Endothelial cell (in vitro differentiated cells): Measurements from ENCODE around the gene PEX5L. TPM values are rescaled to one million over a fixed set of nuclear protein-coding genes. Genes with fewer than 3 reads are reported as not detected.

Experiments
- DNase-seq: peaks from one replicate; pipeline ENCODE4 v3.0.0; 2021; ENCODE audit warnings: low spot score
- H3K27ac Mint-ChIP-seq: one replicate; pipeline ENCODE4 v1.8.0; 2021; ENCODE audit warnings: mixed read lengths, inconsistent platforms; ENCODE audit not compliant: unreplicated experiment
- H3K27me3 Mint-ChIP-seq: one replicate; pipeline ENCODE4 v1.8.0; 2021; ENCODE audit warnings: mild to moderate bottlenecking, moderate library complexity, mixed read lengths, inconsistent platforms; ENCODE audit not compliant: unreplicated experiment
- H3K36me3 Mint-ChIP-seq: one replicate; pipeline ENCODE4 v1.8.0; 2021; ENCODE audit warnings: mild to moderate bottlenecking, low read depth, mixed read lengths, inconsistent platforms; ENCODE audit not compliant: unreplicated experiment
- H3K4me1 Mint-ChIP-seq: one replicate; pipeline ENCODE4 v1.8.0; 2021; ENCODE audit warnings: mild to moderate bottlenecking, mixed read lengths, inconsistent platforms; ENCODE audit not compliant: unreplicated experiment
- H3K4me3 Mint-ChIP-seq: one replicate; pipeline ENCODE4 v1.8.0; 2021; ENCODE audit warnings: mild to moderate bottlenecking, mixed read lengths, inconsistent platforms; ENCODE audit not compliant: unreplicated experiment
- H3K9me3 Mint-ChIP-seq: one replicate; pipeline ENCODE4 v1.8.0; 2021; ENCODE audit warnings: mixed read lengths, inconsistent platforms; ENCODE audit not compliant: unreplicated experiment
- CTCF ChIP-seq: fragments of 200-600 bp; sonication (generic); IDR thresholded peaks from one replicate; pipeline ENCODE4 v1.5.0; 2021; ENCODE audit warnings: antibody characterized with exemption; ENCODE audit not compliant: unreplicated experiment
- total RNA-seq: library from RNA; stranded (reverse); fragmentation: NEBNext Ultra II Directional; extraction: Animal tissue kit (Norgen Biotek cat#: 25700); gene quantifications from one replicate; pipeline ENCODE4 v1.2.1, GENCODE V29; 2021; ENCODE audit not compliant: unreplicated experiment

The PEX5L gene
- total RNA-seq, 1 donor from 2014 or later: 5.2 TPM

- DNase-seq: no peak
- Mint-ChIP-seq H3K27me3 (no peaks in the 10 kb centered on the region), H3K4me3 (no peak overlapping the region), H3K27ac (no peak overlapping the region), H3K36me3 (no peaks in the 10 kb centered on the region), H3K4me1 (peaks cover 20% of the 10 kb centered on the region), H3K9me3 (no peaks in the 10 kb centered on the region)
- no peak for TF ChIP-seq CTCF
Measured at GRCh38 chr3:179977356-179977755, 59.4 kb downstream of the PEX5L start.

DNA sequence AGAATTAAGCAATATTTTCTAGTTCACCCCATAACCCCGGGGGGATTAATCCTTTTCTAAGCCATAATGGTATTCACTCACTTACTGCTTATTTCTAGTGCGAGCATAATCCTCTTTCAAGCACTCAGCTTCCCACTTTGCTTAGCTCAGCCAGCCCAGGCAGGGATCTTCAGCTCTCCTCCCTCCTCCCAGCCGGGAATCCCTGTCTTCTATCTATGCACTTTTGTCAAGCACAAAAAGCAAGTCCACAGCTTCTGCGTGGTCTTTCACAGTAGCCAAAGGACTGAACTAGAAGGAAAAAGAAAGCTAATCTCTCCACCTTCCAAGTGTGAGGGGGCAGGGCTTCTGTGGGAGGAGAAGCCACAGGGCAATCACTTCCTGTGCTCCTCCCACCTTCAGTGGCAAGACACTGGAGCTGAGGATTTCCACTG lies 62.8 kb downstream of the PEX5L start:
- H3K27me3 Mint-ChIP-seq: no peaks in the 10 kb centered on the region
- DNase-seq: no peak
- no peak overlapping the region for H3K4me3 Mint-ChIP-seq
- H3K4me1 Mint-ChIP-seq: peaks cover 20% of the 10 kb centered on the region
- no peak for TF ChIP-seq CTCF
- no peaks in the 10 kb centered on the region for H3K36me3 Mint-ChIP-seq
- no peak overlapping the region for H3K27ac Mint-ChIP-seq
- H3K9me3 Mint-ChIP-seq: no peaks in the 10 kb centered on the region

DNA sequence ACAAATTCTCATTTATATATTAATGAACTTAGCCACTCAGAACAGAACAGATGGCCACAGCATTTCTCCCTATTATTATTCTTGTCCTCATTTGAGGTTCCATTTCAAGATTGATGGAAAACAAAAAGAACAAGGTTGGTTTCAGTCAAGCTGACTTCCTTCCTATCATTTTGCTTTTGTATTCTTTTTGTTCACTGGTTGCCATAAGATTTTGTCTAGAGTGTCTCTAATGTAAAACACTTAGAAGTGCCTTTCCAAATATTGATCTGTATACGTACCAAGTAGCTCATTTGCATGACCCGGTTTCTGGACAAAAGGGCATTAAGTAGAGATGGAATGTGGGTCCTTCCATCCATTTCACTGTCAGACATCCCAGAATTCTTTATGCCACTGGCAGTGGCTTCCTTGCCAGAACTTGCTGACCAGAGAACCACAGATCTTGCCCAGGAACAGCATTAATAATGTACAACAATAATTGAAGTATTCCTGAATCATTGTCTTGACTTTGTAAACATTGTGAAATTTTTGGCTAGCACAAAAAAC lies 63.8 kb downstream of the PEX5L start:
- Mint-ChIP-seq H3K36me3 (no peaks in the 10 kb centered on the region), H3K4me1 (peaks cover 20% of the 10 kb centered on the region), H3K4me3 (no peak overlapping the region), H3K27ac (no peak overlapping the region), H3K9me3 (no peaks in the 10 kb centered on the region), H3K27me3 (no peaks in the 10 kb centered on the region)
- no peak for DNase-seq
- TF ChIP-seq CTCF: no peak

- TF ChIP-seq CTCF: no peak
- Mint-ChIP-seq H3K4me3 (no peak overlapping the region), H3K27ac (no peak overlapping the region), H3K4me1 (peaks cover 12% of the 10 kb centered on the region), H3K27me3 (no peaks in the 10 kb centered on the region), H3K36me3 (no peaks in the 10 kb centered on the region), H3K9me3 (no peaks in the 10 kb centered on the region)
- DNase-seq: no peak
Measured at GRCh38 chr3:179971280-179971679, 65.5 kb downstream of the PEX5L start.

DNA sequence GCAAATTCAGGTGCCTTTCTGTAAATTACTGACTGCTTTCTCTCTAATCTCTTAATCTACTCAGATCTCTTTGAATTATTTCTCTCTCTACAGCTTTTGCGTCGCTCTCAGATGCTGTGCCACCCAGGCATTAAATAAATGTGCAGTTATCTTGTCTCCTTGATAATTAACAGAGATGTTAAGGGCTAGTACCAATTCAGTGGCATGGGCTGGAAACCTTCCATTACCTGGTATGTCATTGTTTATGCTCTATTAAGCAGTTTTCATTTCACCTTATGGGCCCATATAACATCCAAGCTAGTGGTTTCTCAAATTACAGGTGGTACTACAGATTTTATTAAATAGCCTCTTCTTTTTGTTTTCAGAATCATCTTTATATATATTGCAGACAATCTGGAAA lies 66.0 kb downstream of the PEX5L start:
- Mint-ChIP-seq H3K27ac (no peak overlapping the region), H3K4me1 (peaks cover 8% of the 10 kb centered on the region), H3K4me3 (no peak overlapping the region), H3K27me3 (no peaks in the 10 kb centered on the region), H3K9me3 (no peaks in the 10 kb centered on the region), H3K36me3 (no peaks in the 10 kb centered on the region)
- TF ChIP-seq CTCF: no peak
- DNase-seq: no peak
